Measurements from ENCODE around the gene RCVRN.
A peak's percentile ranks its signal among the peaks of the same experiment; 100 is the strongest.
"Not testable (repeated sequence)": the region's sequence is repeated elsewhere in the genome, so short reads cannot be mapped to it uniquely, and the experiment has no call there.

RCVRN gene

DNA sequence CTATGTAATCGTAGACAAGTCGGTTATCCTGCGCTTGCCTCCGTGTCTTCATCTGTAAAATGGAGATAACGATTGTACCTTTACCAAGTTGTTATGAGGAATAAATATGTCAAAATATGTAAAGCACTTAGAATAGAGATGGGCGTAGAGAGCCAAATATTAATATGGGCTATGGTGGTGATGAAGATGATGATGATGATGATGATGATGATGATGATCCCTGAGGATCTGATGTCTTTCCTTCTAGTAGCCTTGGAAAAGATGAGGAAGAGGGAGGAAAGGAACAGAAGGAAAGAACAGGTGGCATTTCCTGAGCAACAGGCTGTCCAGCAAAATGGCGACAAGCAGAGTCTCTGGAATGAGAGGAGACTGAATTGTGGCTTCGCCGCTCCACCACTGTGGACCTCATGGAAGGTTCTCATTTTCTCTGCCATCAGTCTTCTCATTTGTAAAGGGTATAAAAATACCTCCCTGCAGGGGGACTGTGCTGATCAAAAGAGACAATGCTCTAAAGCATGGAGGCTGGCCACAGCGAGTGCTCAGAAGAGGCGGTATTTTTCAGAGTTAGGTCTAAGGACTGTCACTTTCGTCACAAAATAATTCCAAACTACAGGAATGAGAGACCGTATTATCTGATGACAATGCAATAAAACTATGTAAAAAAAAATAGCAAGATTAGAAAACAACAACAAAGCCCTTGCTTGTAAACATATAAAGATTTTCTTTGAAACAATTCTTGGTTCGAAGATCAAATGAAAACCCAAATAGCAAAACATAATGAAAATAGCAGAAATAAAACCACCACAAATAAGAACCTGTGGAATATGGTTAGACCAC is 17.2 kb upstream of the RCVRN start:
- DNase-seq (ENCODE audit: low spot score) = no peak

DNA sequence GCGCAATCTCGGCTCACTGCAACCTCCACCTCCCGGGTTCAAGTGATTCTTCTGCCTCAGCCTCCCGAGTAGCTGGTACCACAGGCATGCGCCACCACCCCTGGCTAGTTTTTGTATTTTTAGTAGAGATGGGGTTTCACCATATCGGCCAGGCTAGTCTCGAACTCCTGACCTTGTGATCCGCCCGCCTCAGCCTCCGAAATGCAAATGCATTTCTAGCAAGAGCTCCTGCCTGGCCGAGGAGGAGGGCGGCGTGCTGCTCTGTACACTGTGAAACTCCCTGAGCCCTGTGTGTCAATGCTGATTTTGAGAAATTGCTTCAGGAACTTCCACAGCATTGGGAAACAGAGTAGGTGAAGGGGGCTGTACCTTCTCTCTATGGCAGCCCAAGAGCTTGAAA is 16.1 kb upstream of the RCVRN start:
- DNase-seq (ENCODE audit: low spot score) = not testable (repeated sequence)

DNA sequence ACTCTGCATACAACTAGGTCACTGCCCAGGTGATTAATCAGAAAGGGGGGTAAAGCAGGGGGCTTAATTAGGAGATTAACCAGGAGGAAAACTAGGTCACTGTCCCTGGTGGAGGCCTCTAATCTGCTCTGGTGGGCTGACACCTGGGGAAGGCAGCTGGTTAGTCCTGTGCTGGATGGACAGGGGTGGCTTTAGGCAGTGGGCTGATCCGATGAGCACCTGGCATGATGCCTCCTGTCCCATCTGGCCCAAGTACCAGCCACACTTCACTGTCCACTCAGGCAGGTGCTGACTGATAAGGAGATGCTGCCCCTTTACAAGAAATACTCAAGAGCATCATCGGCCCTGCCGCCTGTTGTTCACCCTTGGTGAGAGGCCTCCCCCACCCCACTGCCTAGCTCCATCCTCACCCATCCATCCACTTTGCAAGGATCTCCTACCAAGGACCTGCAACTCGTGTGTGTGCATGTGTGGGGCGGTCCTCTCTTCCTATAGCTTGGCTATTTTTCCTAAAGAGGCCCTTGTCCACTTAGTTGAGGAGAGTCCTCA is 13.8 kb upstream of the RCVRN start:
- DNase-seq (ENCODE audit: low spot score) = no peak

DNA sequence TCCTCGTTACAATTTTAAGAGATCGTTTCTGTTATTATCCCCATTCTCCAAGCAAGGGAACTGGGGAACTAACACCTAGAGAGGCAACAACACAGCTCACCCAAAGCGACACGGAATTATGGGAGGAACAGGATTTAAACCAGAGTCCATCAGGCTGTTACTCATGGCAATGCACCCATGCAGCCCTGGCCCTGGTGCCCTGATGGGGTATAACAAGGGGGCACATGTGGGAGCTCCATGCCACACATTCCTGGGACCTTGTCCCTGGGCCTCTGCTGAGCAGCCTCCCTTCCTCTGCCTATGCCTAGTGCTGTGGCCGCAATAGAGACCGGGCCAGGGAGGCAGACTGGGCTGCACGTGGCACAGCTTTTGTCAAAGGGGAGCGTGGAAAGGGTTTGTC is 13.3 kb upstream of the RCVRN start:
- DNase-seq (ENCODE audit: low spot score) = no peak

DNA sequence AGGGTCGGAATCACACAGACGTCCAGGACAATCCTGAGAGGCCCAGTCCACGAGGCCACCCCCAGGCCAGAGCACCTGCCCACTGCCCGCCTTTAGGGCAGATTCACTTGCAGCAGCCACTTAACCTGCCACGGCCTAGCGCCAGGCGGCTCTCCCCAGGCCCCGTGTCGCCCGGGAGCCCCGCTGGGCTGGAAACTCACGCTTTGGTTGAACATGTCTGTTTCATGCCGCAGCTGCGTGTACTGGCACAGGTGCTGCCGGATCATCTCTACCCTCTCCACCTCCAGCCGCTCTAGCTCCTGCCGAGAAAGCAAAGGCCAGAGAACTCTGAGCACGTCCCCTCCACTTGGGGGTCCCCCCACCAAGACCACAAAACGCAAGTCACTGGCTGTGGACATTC is 12.7 kb upstream of the RCVRN start:
- DNase-seq (ENCODE audit: low spot score) = no peak

DNA sequence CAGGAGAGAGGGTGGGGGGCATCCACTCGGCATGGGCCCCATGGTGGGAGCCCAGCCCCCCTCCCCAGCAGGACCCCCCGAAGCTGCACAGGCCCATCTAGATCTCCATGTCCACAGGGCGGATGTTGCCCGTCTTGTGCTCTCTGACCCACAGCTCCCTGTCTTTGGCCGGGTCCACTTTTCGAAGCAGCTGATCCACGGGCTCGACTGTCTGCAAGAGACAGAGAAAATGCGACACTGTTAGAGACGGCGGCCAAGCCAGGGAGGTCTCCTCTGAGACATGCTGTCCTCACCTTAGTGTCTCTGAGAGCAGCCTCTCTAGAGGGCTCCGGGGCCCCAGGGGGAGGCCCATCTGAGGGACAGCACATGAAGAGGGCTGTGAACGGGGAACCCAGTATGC is 12.1 kb upstream of the RCVRN start:
- DNase-seq (ENCODE audit: low spot score) = no peak

DNA sequence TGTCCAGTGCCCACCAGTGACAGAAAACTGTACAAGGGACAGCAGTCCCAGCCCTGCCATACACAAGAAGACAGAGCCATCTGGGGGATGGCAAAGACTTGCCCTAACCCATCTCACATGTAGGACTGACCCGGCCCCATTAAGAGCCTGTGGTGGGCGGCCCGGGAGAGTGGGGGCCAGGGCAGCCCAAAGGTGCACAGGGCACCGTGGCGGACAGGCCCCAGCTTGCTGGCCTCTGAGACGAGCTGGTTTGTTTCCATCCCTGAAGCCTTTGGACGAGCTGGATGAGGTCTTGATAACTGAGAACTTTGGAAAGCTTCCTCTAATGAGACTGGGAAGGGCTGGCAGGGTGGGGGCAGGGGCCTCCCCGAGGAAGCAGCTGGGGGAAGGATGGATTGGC is 11.0 kb upstream of the RCVRN start:
- DNase-seq (ENCODE audit: low spot score) = no peak

DNA sequence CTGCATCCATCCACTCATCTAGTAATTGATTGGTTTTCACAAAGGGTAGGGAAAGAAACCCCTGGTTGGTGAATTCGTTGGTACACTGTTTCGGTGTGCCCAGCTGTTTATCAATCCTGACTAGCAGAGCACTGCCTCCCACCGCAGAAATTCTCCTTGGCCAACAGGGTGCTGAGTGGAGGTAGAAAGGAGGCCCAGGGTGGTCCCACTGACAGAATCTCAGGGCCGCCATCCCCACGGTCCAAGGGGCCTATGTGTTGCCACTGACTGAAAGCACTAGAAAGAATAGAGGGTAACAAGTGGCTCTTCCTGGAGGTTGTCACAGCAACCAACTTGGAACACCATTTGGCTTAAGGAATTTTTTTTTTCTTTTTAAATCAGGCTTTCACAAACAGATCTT is 8.4 kb upstream of the RCVRN start:
- DNase-seq (ENCODE audit: low spot score) = no peak

DNA sequence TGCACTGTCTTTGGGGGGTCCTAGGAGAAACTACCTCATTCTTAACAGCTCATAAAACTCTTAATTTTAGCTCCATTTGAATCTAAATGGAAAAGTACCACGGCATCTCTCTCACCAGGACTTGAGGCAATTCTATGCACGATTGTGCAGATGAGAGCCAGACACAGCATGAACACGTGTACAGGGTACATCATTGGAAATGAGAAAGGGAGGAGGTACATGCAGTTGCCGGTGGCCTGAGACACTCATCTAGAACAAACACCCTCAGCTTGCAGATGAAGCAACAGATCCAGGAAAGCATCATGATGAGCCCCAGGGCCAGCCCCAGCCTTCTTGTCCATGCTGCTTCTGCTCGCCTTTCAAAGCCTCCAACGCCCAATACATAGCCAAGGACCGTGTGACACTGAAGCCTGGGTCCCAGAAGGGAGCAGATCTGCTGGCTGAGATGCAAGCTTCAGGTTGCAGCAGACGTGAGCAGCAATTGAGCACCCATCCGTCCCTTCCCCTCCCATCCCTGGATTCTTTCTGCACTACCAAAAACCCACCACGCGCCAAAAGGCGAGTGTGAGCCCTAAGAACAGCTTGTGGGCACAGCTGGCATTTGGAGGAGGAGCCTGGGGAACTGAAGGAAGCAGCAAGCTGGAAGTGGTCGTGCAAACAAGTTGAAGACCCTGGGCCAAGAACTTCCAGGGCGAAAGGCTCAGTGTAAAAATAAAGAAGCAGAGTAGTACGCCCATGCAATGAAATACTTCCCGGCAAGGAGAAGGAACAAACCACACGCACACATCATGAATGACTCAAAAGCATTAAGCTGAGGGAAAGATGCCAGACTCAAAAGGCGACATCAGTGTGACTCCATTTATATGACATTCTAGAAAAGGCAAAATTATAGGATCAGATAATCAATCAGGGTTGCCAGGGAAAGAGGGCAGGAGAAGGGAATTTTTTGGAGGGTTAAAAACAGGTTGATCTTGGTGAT is 7.3 kb upstream of the RCVRN start:
- no peak for DNase-seq (ENCODE audit: low spot score)

DNA sequence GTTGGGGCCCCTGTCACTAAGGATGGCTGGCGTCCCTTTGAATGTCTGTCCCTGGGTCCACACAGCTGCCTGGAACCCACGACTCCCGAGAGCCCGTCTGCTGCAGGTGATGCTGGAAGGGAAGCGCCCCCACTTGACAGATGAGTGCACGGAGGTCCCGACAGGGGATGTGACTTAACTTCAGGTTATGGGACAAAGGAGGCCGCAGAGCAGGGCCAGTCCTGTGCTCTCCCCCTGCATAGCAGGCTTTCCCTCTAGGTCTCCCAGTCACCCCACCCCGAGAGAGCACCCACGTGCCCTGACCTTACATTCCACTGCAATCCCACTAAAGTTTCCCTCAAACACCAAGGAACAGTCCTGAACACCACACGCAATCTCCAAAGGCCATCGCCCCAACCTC is 6.0 kb upstream of the RCVRN start:
- no peak for DNase-seq (ENCODE audit: low spot score)

DNA sequence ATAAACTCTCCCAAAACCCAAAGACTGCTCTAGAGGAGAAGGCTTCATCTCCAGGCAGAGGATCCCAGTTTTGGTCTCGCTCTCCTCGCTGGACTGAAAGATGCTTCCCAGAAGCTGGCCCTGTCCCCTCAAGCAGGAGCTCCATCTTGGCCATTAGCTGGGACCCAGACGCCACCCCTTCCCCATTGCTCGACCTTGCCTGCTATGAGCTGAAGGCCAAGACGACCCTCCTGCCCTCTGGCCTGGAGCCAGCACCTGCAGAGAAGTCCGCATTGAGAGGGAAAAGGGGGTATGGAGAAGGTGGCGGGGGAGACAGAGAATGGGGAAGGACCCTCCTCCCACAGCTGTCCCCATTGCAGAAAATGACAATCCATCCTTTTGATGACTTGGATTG is 3.6 kb upstream of the RCVRN start:
- DNase-seq (ENCODE audit: low spot score) = no peak

DNA sequence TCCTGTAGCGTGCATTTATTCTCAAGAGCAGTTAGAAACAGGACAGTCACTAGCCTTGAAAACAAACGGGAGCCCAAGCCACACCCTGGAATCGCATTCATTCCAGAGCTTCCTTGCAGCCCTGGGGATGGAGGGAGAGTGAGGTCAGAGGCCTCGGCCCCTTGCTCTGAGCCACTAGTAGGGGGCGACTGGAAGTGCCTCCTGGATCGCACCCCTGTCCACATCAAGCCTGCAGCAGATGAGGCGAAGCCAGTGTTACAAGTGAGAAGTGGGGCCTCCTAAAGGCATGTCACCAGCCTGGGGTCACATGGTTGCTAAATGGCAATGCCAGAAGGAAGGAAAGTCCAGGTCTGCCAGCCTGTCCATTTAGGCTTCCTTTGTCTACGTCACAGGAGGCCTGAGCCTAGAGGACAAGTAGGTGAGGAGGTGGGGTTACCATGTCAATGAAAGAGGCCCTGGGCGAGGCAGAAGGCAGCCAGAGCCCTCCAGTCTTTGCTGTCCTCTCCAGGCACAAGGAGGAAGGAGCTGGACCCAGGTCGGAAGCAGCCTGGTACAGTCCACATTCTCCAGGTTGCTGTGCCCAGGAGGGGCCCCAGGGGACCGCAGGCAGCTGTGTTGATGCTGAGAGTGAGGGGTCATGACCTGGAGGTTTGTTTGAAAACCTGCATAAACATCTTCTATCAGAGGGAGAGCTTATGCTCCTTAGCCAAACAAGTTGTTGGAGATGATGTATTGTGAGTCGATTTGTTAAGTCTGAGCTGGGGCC is 3.0 kb upstream of the RCVRN start:
- no peak for DNase-seq (ENCODE audit: low spot score)

DNA sequence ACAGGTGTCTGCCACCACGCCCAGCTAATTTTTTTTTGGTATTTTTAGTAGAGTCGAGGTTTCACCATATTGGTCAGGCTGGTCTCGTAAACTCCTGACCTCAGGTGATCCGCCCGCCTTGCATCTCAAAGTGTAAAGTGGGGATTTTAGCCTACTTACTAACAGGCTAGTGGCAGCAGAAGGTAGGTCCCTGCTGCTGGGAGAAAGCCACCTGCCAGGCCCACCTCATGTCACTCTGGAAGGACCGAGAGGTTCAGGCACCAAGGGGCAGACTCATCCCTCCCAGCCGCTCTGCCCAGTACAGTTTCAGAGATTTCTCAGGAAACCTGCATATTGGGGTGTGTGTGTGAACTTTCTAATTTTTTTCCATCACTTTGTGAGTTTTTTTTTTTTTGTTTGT is 2.1 kb upstream of the RCVRN start:
- DNase-seq (ENCODE audit: low spot score) = no peak

DNA sequence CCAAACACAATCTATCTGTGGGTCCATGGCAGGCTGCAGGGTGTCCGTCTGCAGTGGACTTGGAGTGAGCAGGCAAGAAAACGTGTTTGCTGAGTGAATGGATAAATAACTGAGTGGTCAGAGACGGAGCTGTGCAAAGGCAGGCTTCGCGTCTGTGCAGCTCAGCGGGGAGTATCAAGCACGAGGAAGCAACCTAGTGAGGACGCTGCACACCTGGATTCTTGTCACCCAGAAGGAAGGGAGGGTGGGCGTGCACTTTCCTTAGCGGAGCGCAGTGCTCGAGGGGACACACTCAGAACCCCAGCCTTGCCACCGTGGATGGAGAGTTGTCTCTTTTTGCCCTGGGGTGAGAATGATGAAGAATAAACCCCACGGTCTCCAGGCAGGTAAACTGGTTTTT is 1.5 kb upstream of the RCVRN start:
- no peak for DNase-seq (ENCODE audit: low spot score)

DNA sequence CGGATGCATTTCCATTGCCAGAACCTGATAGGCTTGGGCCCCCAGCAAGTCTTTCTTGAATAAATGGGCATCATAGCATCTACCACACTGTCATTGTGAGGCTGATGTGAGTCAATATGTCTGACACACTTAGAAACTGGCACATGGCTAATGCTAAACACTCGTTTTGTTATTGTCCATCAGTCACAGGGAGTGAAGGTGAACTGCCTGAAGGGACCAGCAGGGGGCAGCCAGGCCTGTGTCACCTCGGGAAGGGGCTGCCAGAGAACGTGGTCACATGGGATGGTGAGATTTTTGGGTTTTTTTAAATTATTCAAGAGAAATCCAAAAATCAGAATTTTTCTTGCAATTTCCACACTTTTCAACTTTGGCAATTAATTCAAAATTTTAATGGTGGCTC is 831 bp upstream of the RCVRN start:
- peak; percentile 62 for DNase-seq (ENCODE audit: low spot score)

DNA sequence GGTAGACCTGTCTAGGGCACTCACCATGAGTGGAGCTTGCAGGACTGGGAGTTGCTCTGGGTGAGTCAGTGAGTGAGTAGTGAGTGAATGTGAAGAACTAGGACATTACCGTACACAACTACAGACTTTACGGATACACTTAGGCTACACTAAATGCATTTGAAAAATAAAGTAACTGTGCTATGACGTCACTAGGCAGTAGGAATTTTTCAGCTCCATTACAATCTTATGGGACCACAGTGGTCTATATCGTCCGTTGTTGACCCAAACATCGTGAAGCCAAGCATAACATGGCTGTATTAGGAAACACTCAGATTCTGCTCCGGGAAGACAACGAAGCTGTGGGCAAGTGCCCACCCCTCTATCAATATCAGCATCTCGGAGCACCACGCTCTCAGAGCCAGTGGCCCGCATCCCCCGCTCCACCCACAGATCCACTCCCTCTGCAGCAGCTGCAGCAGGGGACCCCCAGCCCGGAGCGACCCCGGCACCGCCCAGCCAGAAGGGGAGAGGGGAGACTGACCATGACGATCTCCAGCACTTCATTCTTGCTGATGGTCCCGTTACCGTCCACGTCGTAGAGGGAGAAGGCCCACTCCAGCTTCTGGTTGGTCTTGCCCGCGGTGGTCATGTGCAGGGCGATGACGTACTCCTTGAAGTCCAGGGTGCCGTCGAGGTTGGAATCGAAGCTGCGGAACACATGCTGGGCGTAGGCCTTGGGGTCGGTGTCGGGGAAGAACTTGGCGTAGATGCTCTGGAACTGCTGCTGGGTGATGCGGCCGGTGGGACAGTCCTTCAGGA is 594 bp downstream of the RCVRN start:
- no peak for DNase-seq (ENCODE audit: low spot score)

DNA sequence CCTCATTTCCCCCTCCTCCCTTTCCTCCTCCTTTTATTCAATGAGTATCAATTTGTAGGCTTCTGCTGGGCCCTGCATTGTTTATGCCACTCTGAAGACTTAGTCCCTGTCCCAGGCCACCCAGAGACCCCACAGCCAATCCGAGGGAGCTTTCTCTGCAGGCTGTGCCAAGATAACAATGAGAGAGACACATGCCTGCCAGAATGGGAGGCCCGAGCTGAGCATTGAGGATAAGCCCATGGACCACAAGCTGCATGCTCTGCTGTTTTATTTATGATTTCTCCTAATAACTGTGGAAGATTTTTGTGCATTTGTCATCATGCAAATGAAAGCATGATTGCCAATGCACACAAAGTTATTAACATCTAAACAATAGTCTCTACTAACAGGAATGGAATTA is 3.0 kb downstream of the RCVRN start:
- no peak for DNase-seq (ENCODE audit: low spot score)

DNA sequence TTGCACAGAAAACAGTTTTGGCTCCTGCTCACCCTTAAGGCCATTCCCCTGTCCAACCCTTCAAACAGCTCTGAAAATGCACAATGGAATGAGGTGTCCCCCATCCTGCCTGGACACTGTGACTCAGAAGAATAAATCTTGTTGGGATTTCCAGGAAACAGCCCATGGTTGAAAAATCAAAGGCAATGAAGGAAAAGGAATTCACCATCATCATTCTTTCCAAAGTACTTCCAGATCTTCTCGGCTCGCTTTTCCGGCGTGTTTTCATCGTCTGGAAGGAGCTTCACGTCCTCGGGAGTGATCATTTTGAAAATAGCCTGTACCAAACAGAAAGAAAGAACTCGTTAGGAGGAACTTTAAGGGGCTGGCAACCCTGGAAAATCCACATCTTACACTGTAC is 4.3 kb downstream of the RCVRN start:
- no peak for DNase-seq (ENCODE audit: low spot score)

DNA sequence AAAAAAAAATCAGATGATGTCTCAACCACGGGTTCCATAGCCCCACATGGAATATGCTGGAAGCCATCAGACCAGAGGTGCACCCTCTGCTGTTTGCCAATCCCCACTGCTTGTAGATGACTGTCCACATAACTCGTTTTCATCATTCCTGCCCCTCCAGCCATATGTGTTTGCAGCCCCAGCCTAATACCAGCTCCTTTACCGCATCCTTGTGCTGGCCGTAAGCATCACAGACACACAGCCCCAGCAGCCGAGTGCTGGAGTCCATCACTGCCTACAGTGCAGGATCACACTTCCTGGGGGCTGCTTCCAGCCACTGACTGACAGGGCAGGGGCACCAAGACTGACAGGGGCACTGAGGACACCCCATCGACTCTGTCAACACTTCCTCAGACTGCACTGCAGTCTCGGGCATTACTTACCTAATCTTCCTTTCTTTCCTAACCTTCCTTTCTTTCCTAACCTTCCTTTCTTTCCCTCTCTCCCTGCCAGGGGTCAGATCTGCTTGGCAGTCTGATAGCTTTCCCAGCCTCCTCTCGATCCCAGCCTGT is 5.0 kb downstream of the RCVRN start:
- DNase-seq (ENCODE audit: low spot score) = no peak

DNA sequence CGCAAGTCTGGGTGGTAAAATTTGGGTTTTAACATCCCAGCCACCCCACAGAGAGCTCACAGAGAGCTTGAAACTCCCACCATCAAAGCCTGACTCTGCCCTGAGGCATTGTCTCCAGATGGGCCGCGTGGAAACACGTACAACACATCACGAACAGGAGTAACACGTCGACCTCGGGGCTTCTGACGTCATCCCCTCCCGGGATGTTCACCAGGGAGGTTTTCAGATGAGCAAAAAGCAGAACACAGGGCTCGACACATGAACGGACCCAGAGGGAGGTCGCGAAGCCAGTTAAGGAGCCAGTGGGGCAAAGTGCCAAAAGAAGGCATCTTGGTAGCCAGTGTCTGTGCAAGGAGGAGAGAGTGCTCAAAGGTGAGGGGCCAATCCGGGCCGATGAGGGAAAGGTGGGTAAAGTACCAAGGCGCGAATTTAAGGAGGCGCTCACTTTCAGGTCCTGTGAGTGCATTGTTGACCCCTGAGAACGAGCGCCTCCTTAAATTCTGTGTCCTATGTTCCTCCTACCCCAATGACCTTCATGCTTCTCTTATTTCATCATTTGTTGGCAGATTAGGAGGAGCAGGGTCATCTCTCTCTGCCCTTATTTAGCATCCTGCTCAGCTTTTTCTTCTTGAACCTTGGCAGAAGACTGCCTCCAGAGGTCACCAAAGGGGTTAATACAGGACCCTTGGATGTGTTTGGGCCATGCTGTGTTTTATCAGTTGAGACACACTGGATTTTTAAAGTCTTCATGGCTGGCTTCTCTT is 5.6 kb downstream of the RCVRN start:
- no peak for DNase-seq (ENCODE audit: low spot score)
